B cell (primary cell): ENCODE measurements around the gene ADARB2. TPM values are rescaled to one million over a fixed set of nuclear protein-coding genes. Genes with fewer than 3 reads are reported as not detected.

Experiments
- ATAC-seq: fragments of 200-7000 bp; cut with Tn5 transposase; one replicate; pipeline ENCODE4 v1.10.0; 2021; ENCODE audit warnings: low read depth, mild to moderate bottlenecking, moderate number of reproducible peaks, moderate library complexity
- CTCF ChIA-PET: fragments of 350-600 bp; sonication (Branson Sonifier 250); formaldehyde crosslinking; loops from one replicate; lab custom pipeline; 2021; ENCODE audit warnings: antibody characterized with exemption, inconsistent platforms; lab: Charles Lee
- POLR2A ChIA-PET: fragments of 350-600 bp; sonication (Branson Sonifier 250); formaldehyde crosslinking; loops from one replicate; lab custom pipeline; 2021; ENCODE audit warnings: antibody characterized with exemption; lab: Charles Lee
- DNase-seq: peaks from one replicate; pipeline ENCODE4 v3.0.0; 2013
- H2AFZ ChIP-seq: 2 replicates; pipeline ENCODE4 v1.6.1; 2012; ENCODE audit warnings: mild to moderate bottlenecking, low read depth, low read length; ENCODE audit not compliant: insufficient read depth, poor library complexity, severe bottlenecking
- H3K27ac ChIP-seq, 2 donors: 1 replicate in 1 of 2; 2 replicates in 1 of 2; pipeline ENCODE4 v1.5.1; 2012 to 2013; ENCODE audit warnings: low read length in 2 of 2, mild to moderate bottlenecking in 2 of 2, moderate library complexity in 1 of 2
- H3K27me3 ChIP-seq, 4 experiments: fragments of 200-600 bp in 1 of 4; sonication (generic) in 1 of 4; replicated peaks in 1 of 4; 1 replicate in 2 of 4; 2 replicates in 2 of 4; pipeline versions ENCODE4 v1.6.1 to v1.7.0; 2013 to 2016; ENCODE audit warnings: low read length in 3 of 4, mild to moderate bottlenecking in 2 of 4, mixed read lengths in 1 of 4, moderate library complexity in 1 of 4; ENCODE audit not compliant: insufficient read depth in 4 of 4, control insufficient read depth in 3 of 4; ENCODE audit errors: control extremely low read depth in 1 of 4
- H3K36me3 ChIP-seq, 2 experiments: replicated peaks in 1 of 2; 1 replicate in 1 of 2; 2 replicates in 1 of 2; pipeline versions ENCODE4 v1.6.1 to v1.7.1; 2013; ENCODE audit warnings: low read length in 1 of 2; ENCODE audit not compliant: insufficient read depth in 2 of 2, control insufficient read depth in 1 of 2; ENCODE audit errors: control extremely low read depth in 1 of 2, extremely low read depth in 1 of 2
- H3K4me1 ChIP-seq, 2 donors: fragments of 200-600 bp in 1 of 2; sonication (generic) in 1 of 2; 1 replicate in 1 of 2; 2 replicates in 1 of 2; pipeline versions ENCODE4 v1.5.1 to v1.6.1; 2013 to 2017; ENCODE audit warnings: low read length in 2 of 2; ENCODE audit not compliant: control insufficient read depth in 2 of 2, insufficient read depth in 2 of 2
- H3K4me2 ChIP-seq: replicated peaks from 2 replicates; pipeline ENCODE3; 2012; ENCODE audit warnings: mild to moderate bottlenecking, low read depth, low read length; ENCODE audit not compliant: poor library complexity, severe bottlenecking
- H3K4me3 ChIP-seq, 5 experiments: fragments of 200-600 bp in 1 of 5; sonication (generic) in 1 of 5; 1 replicate in 3 of 5; 2 replicates in 2 of 5; pipeline versions ENCODE4 v1.5.1 to v1.7.0; 2011 to 2016; ENCODE audit warnings: low read length in 4 of 5, mild to moderate bottlenecking in 4 of 5, low read depth in 2 of 5, control low read depth in 1 of 5, moderate library complexity in 1 of 5; ENCODE audit not compliant: insufficient read depth in 1 of 5; ENCODE audit errors: control extremely low read depth in 1 of 5, extremely low read depth in 1 of 5
- H3K79me2 ChIP-seq: fragments of 200-600 bp; sonication (generic); one replicate; pipeline ENCODE4 v1.6.0; 2016; ENCODE audit warnings: low read length; ENCODE audit not compliant: control insufficient read depth, insufficient read depth
- H3K9ac ChIP-seq: fragments of 200-600 bp; sonication (generic); 2 replicates; pipeline ENCODE4 v1.6.1; 2017; ENCODE audit warnings: mild to moderate bottlenecking, low read length, moderate library complexity
- H3K9me3 ChIP-seq, 3 donors: one replicate each; pipeline versions ENCODE4 v1.6.1 to v1.7.1; 2013; ENCODE audit warnings: low read length in 2 of 3; ENCODE audit not compliant: control insufficient read depth in 2 of 3, insufficient read depth in 1 of 3; ENCODE audit errors: control extremely low read depth in 1 of 3
- H4K20me1 ChIP-seq: 2 replicates; pipeline ENCODE4 v1.6.0; 2012; ENCODE audit warnings: mild to moderate bottlenecking, low read length; ENCODE audit not compliant: insufficient read depth, control insufficient read depth, poor library complexity, severe bottlenecking
- H3K27ac Mint-ChIP-seq: one replicate; pipeline ENCODE4 v1.8.0; 2021; ENCODE audit warnings: mixed read lengths
- H3K27me3 Mint-ChIP-seq: one replicate; pipeline ENCODE4 v1.8.0; 2021; ENCODE audit warnings: mixed read lengths
- H3K4me1 Mint-ChIP-seq: one replicate; pipeline ENCODE4 v1.8.0; 2021; ENCODE audit warnings: mixed read lengths
- H3K4me3 Mint-ChIP-seq: one replicate; pipeline ENCODE4 v1.8.0; 2021; ENCODE audit warnings: mixed read lengths
- H3K9me3 Mint-ChIP-seq: one replicate; pipeline ENCODE4 v1.8.0; 2022; ENCODE audit warnings: mixed read lengths; ENCODE audit not compliant: insufficient read depth
- EZH2 ChIP-seq: IDR thresholded peaks from 2 replicates; pipeline ENCODE4 v1.6.1; 2012; ENCODE audit warnings: borderline replicate concordance, low read depth, mild to moderate bottlenecking, moderate library complexity, low read length; ENCODE audit not compliant: insufficient read depth, poor library complexity, severe bottlenecking
- WGBS: methylation state at CpG from one replicate; pipeline ENCODE4 v1.1.5; 2013; ENCODE audit warnings: missing lambda C conversion rate; ENCODE audit not compliant: insufficient coverage; 5-methylcytosine and 5-hydroxymethylcytosine counted together
- intact Hi-C: fragments of 100-400 bp; cut with micrococcal nuclease; formaldehyde crosslinking; loops from one replicate; pipeline ENCODE4 v1.10.0; 2022
- polyA plus RNA-seq: library from polyadenylated mRNA; depleted of rRNA; stranded (reverse); fragments of >200 nt; gene quantifications from 2 replicates; pipeline ENCODE4 v1.2.3, GENCODE V29; 2012
- total RNA-seq, 2 donors: library from RNA; stranded (reverse); fragments of 120-200 nt in 1 of 2; gene quantifications; 1 replicate in 1 of 2; 2 replicates in 1 of 2; pipeline versions ENCODE4 v1.2.3 to v1.2.4, GENCODE V29; 2013 to 2022
- TF ChIP-seq, protein P1 (sequence below): fragments of 200-600 bp; IDR thresholded peaks from one replicate; pipeline ENCODE4 v1.8.0; 2022; ENCODE audit warnings: antibody characterized with exemption, mild to moderate bottlenecking

ADARB2 gene
- total and polyA plus RNA-seq, 2 donors (not counting 1 experiment from before 2014, with no cell fraction given) = 0.13 to 0.96 TPM

GRCh38 chr10:1642600-1643160, 94.6 kb downstream of the ADARB2 start:
- WGBS = 74% methylated on average over 8 of the region's 8 CpGs
- peaks cover 0 to 20% (median 0%) of the 10 kb centered on the region in 4 experiments for H3K27me3 ChIP-seq
- no peak overlapping the region for H2AFZ ChIP-seq
- Mint-ChIP-seq H3K4me1 (peaks cover 8% of the 10 kb centered on the region), H3K27me3 (peaks cover 31% of the 10 kb centered on the region), H3K9me3 (no peaks in the 10 kb centered on the region), H3K27ac (no peak overlapping the region), H3K4me3 (no peak overlapping the region)
- DNase-seq (no peak), ATAC-seq (no peak)
- no peaks in the 10 kb centered on the region for H4K20me1 ChIP-seq
- H3K9me3 ChIP-seq = no peaks in the 10 kb centered on the region
- H3K4me1 ChIP-seq = peaks cover 6 to 7% of the 10 kb centered on the region in 2 donors
- no peak overlapping the region for H3K4me3 ChIP-seq
- H3K27ac ChIP-seq = no peak overlapping the region
- intact Hi-C loops = loop anchor here (1.0 kb wide), 1 partner anchor 221 kb away; no protein-coding TSS in a partner anchor
- POLR2A ChIA-PET = no interaction called here
- no peaks in the 10 kb centered on the region for H3K79me2 ChIP-seq
- H3K36me3 ChIP-seq = no peaks in the 10 kb centered on the region
- H3K4me2 ChIP-seq = no peak overlapping the region
- CTCF ChIA-PET = no interaction called here
- H3K9ac ChIP-seq = no peak overlapping the region
- TF ChIP-seq, protein P1, sequence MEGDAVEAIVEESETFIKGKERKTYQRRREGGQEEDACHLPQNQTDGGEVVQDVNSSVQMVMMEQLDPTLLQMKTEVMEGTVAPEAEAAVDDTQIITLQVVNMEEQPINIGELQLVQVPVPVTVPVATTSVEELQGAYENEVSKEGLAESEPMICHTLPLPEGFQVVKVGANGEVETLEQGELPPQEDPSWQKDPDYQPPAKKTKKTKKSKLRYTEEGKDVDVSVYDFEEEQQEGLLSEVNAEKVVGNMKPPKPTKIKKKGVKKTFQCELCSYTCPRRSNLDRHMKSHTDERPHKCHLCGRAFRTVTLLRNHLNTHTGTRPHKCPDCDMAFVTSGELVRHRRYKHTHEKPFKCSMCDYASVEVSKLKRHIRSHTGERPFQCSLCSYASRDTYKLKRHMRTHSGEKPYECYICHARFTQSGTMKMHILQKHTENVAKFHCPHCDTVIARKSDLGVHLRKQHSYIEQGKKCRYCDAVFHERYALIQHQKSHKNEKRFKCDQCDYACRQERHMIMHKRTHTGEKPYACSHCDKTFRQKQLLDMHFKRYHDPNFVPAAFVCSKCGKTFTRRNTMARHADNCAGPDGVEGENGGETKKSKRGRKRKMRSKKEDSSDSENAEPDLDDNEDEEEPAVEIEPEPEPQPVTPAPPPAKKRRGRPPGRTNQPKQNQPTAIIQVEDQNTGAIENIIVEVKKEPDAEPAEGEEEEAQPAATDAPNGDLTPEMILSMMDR = no peak
- TF ChIP-seq EZH2 = no peak

DNA sequence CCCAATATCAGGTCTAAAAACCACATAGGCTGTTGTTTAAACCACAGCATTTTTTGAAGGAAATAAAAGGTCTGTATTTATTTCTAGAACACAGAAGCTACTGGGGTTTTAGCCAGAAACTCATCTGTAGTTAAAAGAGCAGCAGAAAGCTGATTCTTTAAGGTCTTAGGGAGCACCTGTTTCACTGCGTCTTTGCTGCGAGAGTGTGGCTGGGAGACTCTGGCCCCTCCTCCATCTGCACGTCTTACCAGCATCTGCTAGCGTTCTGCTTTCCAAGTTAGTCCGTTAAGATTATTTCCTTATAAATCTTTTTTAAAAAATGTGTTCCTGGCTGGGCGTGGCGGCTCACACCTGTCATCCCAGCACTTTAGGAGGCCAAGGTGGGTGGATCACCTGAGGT, 95.9 kb downstream of the ADARB2 start:
- no peak overlapping the region for H3K4me3 ChIP-seq
- no peak overlapping the region for H3K4me3 Mint-ChIP-seq
- H3K27me3 Mint-ChIP-seq = peaks cover 31% of the 10 kb centered on the region
- H3K79me2 ChIP-seq = no peaks in the 10 kb centered on the region
- H3K9me3 ChIP-seq = no peaks in the 10 kb centered on the region
- H3K27ac ChIP-seq = no peak overlapping the region
- H3K9ac ChIP-seq = no peak overlapping the region
- no CpG with 5 or more reads among the region's 7 CpGs for WGBS
- H4K20me1 ChIP-seq = no peaks in the 10 kb centered on the region
- H3K4me1 ChIP-seq = peaks cover 6 to 7% of the 10 kb centered on the region in 2 donors
- ChIA-PET POLR2A (no interaction called here), CTCF (interaction anchor here (1.0 kb wide), 1 partner anchor 9 kb away, joined by 3 read pairs; no protein-coding TSS in a partner anchor)
- H3K4me1 Mint-ChIP-seq = peaks cover 8% of the 10 kb centered on the region
- peaks cover 0 to 20% (median 0%) of the 10 kb centered on the region in 4 experiments for H3K27me3 ChIP-seq
- DNase-seq (no peak), ATAC-seq (no peak)
- no peak overlapping the region for H3K4me2 ChIP-seq
- H2AFZ ChIP-seq = no peak overlapping the region
- no peaks in the 10 kb centered on the region for H3K9me3 Mint-ChIP-seq
- intact Hi-C loops = no loop called here
- no peak overlapping the region for H3K27ac Mint-ChIP-seq
- H3K36me3 ChIP-seq = no peaks in the 10 kb centered on the region
- TF ChIP-seq, protein P1 = no peak
- TF ChIP-seq EZH2 = no peak
